ENCODE data around the gene ZNF485.

DNA sequence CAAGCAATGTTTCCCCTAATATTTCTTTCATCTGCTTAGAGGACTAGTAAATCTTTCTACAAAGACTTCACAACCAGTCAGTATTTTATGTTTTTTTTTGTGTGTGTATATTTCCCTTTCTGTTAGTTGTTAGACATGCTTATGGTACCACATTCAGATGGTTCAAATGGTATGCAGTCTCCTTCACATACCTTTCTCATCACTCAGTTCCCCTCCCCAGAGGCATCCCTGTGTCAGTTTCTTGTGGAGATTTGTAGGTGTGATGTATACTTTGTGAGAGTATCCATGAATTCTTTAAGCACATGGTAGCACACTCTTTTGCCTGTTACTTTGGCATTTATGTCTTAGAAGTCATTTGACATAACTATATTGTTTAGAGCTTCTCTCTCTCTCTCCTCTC is 4.4 kb downstream of the ZNF485 start:
- TF ChIP-seq, protein P1, sequence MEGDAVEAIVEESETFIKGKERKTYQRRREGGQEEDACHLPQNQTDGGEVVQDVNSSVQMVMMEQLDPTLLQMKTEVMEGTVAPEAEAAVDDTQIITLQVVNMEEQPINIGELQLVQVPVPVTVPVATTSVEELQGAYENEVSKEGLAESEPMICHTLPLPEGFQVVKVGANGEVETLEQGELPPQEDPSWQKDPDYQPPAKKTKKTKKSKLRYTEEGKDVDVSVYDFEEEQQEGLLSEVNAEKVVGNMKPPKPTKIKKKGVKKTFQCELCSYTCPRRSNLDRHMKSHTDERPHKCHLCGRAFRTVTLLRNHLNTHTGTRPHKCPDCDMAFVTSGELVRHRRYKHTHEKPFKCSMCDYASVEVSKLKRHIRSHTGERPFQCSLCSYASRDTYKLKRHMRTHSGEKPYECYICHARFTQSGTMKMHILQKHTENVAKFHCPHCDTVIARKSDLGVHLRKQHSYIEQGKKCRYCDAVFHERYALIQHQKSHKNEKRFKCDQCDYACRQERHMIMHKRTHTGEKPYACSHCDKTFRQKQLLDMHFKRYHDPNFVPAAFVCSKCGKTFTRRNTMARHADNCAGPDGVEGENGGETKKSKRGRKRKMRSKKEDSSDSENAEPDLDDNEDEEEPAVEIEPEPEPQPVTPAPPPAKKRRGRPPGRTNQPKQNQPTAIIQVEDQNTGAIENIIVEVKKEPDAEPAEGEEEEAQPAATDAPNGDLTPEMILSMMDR (conservative IDR thresholded peaks at IDR 0.05; ENCODE audit: low read depth, low read length) = no peak
- TF ChIP-seq EZH2phosphoT487 (IDR thresholded peaks at IDR 0.05; ENCODE audit: borderline replicate concordance, low read length) = no peak
- TF ChIP-seq EZH2 (IDR thresholded peaks at IDR 0.05; ENCODE audit: low read length, unreplicated experiment) = no peak

Measured in PC-3 (cell line).